ENCODE results near the gene MAP1B. TPM values are rescaled to one million over a fixed set of nuclear protein-coding genes. Genes with fewer than 3 reads are reported as not detected.

The MAP1B gene
- total RNA-seq, 1 donor from 2014 or later = 20.5 TPM

GRCh38 chr5:72156946-72157624 lies 49.8 kb downstream of the MAP1B start:
- Histone ChIP-seq H3K36me3 (no peaks in the 10 kb centered on the region), H3K27ac (no peak overlapping the region), H3K9me3 (no peaks in the 10 kb centered on the region), H3K4me3 (no peak overlapping the region), H3K4me1 (peaks cover 3% of the 10 kb centered on the region), H3K27me3 (no peaks in the 10 kb centered on the region)
- no peak for ATAC-seq
- DNase-seq = no peak
- TF ChIP-seq, protein P1, sequence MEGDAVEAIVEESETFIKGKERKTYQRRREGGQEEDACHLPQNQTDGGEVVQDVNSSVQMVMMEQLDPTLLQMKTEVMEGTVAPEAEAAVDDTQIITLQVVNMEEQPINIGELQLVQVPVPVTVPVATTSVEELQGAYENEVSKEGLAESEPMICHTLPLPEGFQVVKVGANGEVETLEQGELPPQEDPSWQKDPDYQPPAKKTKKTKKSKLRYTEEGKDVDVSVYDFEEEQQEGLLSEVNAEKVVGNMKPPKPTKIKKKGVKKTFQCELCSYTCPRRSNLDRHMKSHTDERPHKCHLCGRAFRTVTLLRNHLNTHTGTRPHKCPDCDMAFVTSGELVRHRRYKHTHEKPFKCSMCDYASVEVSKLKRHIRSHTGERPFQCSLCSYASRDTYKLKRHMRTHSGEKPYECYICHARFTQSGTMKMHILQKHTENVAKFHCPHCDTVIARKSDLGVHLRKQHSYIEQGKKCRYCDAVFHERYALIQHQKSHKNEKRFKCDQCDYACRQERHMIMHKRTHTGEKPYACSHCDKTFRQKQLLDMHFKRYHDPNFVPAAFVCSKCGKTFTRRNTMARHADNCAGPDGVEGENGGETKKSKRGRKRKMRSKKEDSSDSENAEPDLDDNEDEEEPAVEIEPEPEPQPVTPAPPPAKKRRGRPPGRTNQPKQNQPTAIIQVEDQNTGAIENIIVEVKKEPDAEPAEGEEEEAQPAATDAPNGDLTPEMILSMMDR (IDR thresholded peaks at IDR 0.05) = no peak
- intact Hi-C loops (cut with DNase I) = no loop called here

GRCh38 chr5:72157625-72157962 lies 50.3 kb downstream of the MAP1B start:
- Histone ChIP-seq H3K4me1 (peaks cover 3% of the 10 kb centered on the region), H3K4me3 (no peak overlapping the region), H3K36me3 (no peaks in the 10 kb centered on the region), H3K27ac (no peak overlapping the region), H3K27me3 (no peaks in the 10 kb centered on the region), H3K9me3 (no peaks in the 10 kb centered on the region)
- ATAC-seq = no peak
- DNase-seq = no peak
- TF ChIP-seq, protein P1 (IDR thresholded peaks at IDR 0.05) = no peak
- intact Hi-C loops (cut with DNase I) = no loop called here

DNA sequence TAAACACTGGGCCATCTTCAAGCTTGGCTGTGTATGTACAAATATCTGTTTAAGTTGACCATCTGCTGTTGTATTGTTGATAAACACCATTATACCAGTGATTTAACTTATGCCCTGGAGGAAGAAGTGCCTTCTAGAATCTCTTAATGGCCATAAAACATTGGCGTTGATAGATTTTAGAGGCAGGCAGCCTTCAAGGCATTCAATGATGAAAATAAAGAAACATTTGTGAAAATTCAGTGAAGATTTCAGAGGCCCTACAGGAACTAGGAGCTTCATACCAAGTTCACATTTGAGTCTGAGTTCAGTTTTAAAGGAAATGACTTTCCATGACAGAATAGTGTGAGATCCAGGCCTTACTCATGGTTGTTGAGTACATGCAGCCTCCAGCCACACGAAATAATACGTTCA lies 52.2 kb downstream of the MAP1B start:
- Histone ChIP-seq H3K27ac (no peak overlapping the region), H3K4me1 (peaks cover 3% of the 10 kb centered on the region), H3K9me3 (no peaks in the 10 kb centered on the region), H3K36me3 (no peaks in the 10 kb centered on the region), H3K4me3 (no peak overlapping the region), H3K27me3 (no peaks in the 10 kb centered on the region)
- intact Hi-C loops (cut with DNase I) = no loop called here
- TF ChIP-seq, protein P1 (IDR thresholded peaks at IDR 0.05) = no peak
- DNase-seq (no peak), ATAC-seq (no peak)

GRCh38 chr5:72160329-72160728 lies 53.1 kb downstream of the MAP1B start:
- no peak for ATAC-seq
- Histone ChIP-seq H3K4me3 (no peak overlapping the region), H3K36me3 (no peaks in the 10 kb centered on the region), H3K4me1 (peaks cover 3% of the 10 kb centered on the region), H3K9me3 (no peaks in the 10 kb centered on the region), H3K27me3 (no peaks in the 10 kb centered on the region), H3K27ac (no peak overlapping the region)
- TF ChIP-seq, protein P1 (IDR thresholded peaks at IDR 0.05) = no peak
- intact Hi-C loops (cut with DNase I) = no loop called here
- no peak for DNase-seq

GRCh38 chr5:72160959-72161358 lies 53.7 kb downstream of the MAP1B start:
- ATAC-seq = no peak
- Histone ChIP-seq H3K9me3 (no peaks in the 10 kb centered on the region), H3K4me3 (no peak overlapping the region), H3K27me3 (no peaks in the 10 kb centered on the region), H3K36me3 (no peaks in the 10 kb centered on the region), H3K27ac (no peak overlapping the region), H3K4me1 (peaks cover 3% of the 10 kb centered on the region)
- no peak for DNase-seq
- intact Hi-C loops (cut with DNase I) = no loop called here
- TF ChIP-seq, protein P1 (IDR thresholded peaks at IDR 0.05) = no peak

- H3K4me3 ChIP-seq = no peak overlapping the region
- TF ChIP-seq, protein P1 (IDR thresholded peaks at IDR 0.05) = no peak
- peaks cover 3% of the 10 kb centered on the region for H3K4me1 ChIP-seq
- DNase-seq = no peak
- H3K9me3 ChIP-seq = no peaks in the 10 kb centered on the region
- no peak overlapping the region for H3K27ac ChIP-seq
- no peak for ATAC-seq
- no peaks in the 10 kb centered on the region for H3K36me3 ChIP-seq
- no peaks in the 10 kb centered on the region for H3K27me3 ChIP-seq
- intact Hi-C loops (cut with DNase I) = no loop called here
Measured at GRCh38 chr5:72161951-72162350, 54.7 kb downstream of the MAP1B start.

Data from upper lobe of right lung (tissue), 1 donor.